Posterior vena cava (tissue), 2 donors: ENCODE measurements around the gene ZNF771. TPM values are rescaled to one million over a fixed set of nuclear protein-coding genes. Genes with fewer than 3 reads are reported as not detected.
A peak's percentile ranks its signal among the peaks of the same experiment; 100 is the strongest.
"Not testable (repeated sequence)": the region's sequence is repeated elsewhere in the genome, so short reads cannot be mapped to it uniquely, and the experiment has no call there.

Experiments used
- DNase-seq: peaks from one replicate; pipeline ENCODE4 v3.0.0-alpha.2; 2020; ENCODE audit warnings: low spot score
- intact Hi-C, 2 donors: fragments of 100-400 bp; cut with DNase I; formaldehyde crosslinking; loops; one replicate each; pipeline versions ENCODE4 v1.14.1 to v1.14.2; 2022 to 2023
- total RNA-seq, 2 donors: library from RNA; stranded (reverse); fragmentation: NEBNext Ultra II Directional; extraction: Animal tissue kit (Norgen Biotek cat#: 25700); gene quantifications; one replicate each; pipeline ENCODE4 v1.2.1, GENCODE V29; 2021
- donor health status: DM: yes; HTN: yes; CAD: no.
- donor health status: DM: yes; HTN: yes; CAD: no.

The ZNF771 gene
- total RNA-seq, 2 donors from 2014 or later = 5.6 to 6.1 TPM

DNA sequence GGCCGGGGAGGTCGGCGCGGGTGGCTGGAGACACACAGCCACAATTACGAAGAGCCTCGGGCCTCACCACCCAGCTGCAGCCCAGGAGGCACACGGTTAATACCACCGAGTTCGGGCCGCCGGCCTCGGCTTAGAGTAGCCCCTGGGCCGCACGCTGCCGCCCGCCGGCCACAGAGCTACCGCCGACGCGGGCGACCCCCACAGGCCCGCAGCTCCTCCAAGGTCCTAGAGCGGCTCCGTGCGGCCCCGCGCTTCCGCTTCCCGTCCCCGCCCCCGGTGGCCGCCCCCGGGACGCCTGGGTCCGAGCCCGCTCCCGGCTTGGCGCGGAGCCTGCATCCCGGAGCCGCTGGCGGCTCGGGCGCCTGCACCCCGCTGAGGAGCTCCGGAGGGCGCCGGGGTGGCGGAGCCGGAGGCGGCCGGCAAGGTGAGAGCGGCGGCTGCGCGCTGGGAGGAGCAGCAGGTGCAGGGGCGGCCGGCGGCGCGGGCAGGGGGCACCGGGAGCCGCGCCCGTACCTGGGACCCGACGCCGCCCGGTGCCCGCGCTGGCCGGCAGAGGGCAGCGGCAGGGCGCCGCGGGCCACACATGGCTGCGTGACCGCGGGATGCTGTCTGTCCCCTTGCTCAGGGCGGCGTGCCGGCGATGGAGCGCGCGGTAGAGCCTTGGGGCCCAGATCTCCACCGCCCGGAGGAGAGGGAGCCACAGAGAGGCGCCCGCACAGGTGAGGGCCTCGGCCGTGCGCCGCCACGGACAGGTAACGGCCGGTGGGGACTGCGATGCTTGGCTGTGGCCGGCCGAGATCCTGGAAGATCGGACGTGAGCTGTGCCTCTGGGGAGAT is 12.0 kb upstream of the ZNF771 start, which contains the start of gene ZNF48:
Gene ZNF48 (plus strand): TSS at position 266 of the 837 bp plus-strand sequence. CDS start 375 bp downstream, at position 641.
- intact Hi-C loops = no loop called here
- peak; percentile 97 for DNase-seq

- intact Hi-C loops = no loop called here
- DNase-seq = no peak
Observed at GRCh38 chr16:30395992-30396585, 11.3 kb upstream of the ZNF771 start.

GRCh38 chr16:30396627-30397026 is 10.8 kb upstream of the ZNF771 start:
- DNase-seq, intact Hi-C loops: not testable (repeated sequence)

DNA sequence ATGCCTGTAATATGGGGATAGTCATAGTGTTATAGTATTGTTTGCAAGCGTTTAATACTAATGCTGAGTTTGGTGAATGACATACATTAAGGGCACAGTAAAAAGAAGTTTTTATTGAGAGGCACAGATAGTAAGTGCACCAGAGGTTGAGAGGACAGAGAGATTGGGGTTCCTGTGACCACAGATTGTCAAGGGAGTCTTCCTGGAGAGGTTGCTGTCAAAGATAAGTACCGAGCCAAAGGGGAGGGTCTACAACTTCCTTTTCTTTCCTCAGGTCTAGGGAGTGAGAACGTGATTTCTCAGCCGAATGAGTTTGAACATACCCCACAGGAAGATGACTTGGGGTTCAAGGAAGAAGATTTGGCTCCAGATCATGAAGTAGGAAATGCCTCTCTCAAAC is 10.3 kb upstream of the ZNF771 start:
- DNase-seq = no peak
- intact Hi-C loops = no loop called here

GRCh38 chr16:30397776-30398660 is 9.4 kb upstream of the ZNF771 start:
- intact Hi-C loops = no loop called here
- no peak for DNase-seq

DNA sequence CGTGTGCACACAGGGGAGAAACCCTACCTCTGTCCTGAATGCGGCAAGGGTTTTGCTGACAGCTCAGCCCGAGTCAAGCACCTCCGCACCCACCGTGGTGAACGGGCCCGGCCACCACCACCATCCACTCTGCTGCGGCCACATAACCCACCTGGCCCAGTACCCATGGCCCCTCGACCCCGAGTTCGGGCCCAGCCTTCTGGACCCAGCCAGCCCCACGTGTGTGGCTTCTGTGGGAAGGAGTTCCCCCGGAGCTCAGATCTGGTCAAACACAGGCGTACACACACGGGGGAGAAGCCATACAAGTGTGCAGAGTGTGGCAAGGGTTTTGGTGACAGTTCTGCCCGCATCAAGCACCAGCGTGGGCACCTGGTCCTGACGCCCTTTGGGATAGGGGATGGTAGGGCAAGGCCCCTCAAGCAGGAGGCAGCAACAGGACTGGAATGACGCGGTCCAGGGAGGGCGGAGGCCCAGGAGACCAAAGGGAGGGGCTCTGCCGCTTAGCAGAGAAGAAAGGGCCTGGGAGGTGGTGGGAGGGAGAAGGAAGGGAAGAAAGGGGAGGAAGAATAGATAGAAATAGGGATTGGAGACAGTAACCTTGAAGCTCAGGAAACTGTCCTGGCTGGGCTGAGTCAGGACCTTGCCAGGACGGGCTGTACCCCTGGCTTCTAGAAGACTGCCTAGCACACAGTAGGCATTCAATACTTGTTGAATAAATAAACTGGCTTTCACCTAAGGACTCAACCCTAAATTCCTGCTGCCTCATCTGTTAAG is 8.6 kb upstream of the ZNF771 start:
- intact Hi-C loops = no loop called here
- DNase-seq = no peak

- DNase-seq = no peak
- intact Hi-C loops = no loop called here
Observed at GRCh38 chr16:30399435-30400186, 7.8 kb upstream of the ZNF771 start.

- DNase-seq = no peak
- intact Hi-C loops = no loop called here
Observed at GRCh38 chr16:30401768-30402425, 5.5 kb upstream of the ZNF771 start.

GRCh38 chr16:30406795-30407101 is 658 bp upstream of the ZNF771 start:
- intact Hi-C loops = loop anchor here in 1 of 2 donors (1.0 kb wide), 1 partner anchor 43 kb away; no protein-coding TSS in a partner anchor
- DNase-seq = no peak

DNA sequence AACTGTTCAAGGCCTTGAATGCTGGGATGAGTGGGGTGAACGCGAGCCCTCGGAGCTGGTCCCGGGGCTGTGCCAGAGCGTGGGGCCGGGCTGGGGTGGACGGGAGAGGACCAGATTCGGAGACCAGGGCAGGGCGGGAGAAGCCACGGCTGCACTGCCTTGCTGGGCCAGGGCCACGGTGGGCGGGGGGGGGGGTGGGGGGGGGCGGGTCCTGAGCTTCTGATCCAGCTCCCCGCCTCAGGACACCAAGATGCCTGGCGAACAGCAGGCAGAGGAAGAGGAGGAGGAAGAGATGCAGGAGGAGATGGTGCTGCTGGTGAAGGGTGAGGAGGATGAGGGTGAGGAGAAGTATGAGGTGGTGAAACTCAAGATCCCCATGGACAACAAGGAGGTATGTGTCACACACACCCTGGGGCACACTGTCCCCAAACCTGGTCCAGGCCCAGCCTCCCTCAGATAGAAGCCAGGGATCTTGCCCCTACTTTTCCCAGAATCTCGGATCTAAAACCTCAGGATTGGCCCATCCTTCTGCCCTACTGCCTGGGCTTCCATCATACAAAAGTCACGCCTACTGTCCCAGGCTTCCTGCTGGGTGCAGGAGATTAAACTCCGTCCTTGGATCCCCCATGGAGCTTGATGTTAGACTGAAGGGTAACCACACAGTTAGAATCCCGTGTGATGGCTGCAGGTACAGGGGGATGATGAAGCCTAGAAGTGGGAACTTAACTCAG is 563 bp downstream of the ZNF771 start:
- intact Hi-C loops = loop anchor here in 1 of 2 donors (1.0 kb wide), 1 partner anchor 45 kb away; no protein-coding TSS in a partner anchor

DNA sequence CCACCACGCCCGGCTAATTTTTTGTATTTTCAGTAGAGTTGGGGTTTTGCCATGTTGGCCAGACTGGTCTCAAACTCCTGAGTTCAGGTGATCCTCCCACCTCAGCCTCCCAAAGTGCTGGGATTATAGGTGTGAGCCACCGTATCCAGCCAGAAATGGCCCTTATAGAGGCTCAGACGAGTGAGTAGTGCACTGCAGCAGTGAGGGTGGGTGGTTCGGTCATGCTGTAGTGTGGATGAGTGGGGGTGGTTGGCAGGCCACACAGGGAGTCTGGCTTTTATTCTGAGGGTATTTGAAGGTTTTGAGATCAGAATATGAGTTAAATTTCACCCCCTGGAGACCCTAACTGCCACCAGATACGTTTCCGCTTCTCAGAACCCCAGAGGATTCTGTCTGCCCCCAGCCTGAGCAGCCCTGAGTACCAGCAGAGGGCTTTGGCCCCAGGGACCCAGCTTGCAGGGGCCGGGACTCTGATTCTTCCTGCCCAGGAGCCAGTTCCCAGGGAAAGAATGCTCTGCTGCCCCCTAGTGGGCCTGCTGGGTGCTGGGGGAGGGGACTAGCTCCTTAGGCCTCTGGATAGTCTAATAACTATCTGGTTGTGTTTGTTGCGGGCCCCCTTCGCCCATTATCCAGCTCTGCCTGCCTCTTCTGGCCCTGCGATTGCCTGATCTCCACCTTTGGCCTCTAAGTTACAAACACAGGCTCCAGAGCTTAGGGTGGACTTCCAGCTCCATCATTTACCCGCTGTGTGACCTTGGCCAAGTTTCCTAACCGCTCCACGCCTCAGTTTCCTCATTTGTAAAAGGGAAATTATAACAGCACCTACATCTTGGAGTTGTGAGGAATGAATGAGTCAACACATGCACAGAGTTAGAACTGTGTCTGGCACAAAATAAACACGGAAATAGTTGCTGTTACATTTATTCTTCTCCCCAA is 2.0 kb downstream of the ZNF771 start:
- intact Hi-C loops = no loop called here
- peak; percentile 97 for DNase-seq

More for the DNA sequence above, 563 bp downstream of the ZNF771 start:
- no peak for DNase-seq

DNA sequence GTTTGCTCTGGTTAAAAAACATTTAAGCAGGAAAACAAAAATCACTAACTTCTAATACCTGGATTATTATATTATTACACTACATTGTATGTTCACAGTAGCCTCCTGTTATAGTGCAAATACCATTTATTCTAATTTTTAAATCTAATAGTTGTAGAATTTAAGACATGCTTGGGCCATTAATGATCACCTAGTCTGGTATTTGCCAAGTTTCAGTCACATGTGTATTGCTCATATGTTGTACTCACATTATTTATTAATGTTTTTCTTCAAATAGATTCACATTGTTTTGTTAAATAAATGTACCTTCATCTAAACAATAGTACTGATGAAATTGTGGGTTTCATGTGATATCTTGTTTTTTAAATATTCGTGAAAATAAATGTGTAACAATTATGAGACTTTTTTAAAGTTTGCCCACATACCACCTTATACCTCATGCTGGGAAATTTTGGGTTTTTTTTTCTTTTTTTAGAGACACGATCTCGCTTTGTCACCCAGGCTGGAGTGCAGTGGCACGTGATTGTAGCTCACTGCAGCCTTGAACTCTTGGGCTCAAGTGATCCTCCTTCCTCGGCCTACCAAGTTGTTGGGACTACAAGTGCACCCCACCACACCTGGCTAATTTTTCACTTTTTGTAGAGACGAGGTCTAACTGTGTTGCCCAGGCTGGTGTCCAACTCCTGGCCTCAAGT is 5.9 kb downstream of the ZNF771 start:
- intact Hi-C loops = no loop called here
- DNase-seq = no peak

GRCh38 chr16:30414159-30414558 is 6.8 kb downstream of the ZNF771 start:
- intact Hi-C loops = no loop called here
- DNase-seq = no peak

DNA sequence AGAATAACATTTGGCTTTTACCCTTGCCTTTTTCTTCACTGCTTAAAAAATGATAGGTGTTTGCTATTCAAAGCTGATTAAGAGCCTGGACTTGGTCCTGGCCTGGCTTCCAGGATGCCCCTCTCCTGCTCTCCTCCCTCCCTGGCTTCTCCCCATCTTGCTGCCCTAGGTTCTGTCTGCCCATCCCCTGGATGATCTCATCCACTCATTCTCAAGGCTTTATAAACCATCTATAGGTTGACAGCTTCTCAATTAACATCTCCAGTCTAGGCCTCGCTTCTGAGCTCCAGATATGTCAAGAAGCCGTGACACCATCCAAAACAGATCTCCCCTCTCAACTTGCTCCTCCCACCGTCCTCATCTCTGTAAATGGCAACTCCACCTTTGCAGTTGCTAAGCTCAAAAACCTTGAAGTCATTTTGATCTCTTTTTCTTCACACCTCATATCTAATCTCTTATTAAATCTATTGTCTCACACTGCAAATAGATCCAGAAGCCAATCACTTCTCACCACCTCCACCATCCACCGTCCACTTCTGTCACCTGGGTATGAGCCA is 8.7 kb downstream of the ZNF771 start:
- intact Hi-C loops = no loop called here

More for the DNA sequence above, 8.7 kb downstream of the ZNF771 start:
- no peak for DNase-seq
